HG03175 (cell line): Measurements from ENCODE around the gene HEXIM1.

Experiments
- ATAC-seq: cut with Tn5 transposase; IDR thresholded peaks from one replicate; pipeline ENCODE4 v1.9.1; 2021; ENCODE audit warnings: mild to moderate bottlenecking, moderate library complexity; ENCODE audit not compliant: unreplicated experiment

The HEXIM1 gene

GRCh38 chr17:45148183-45149036 lies at the start of gene HEXIM1:
Gene HEXIM1 (plus strand): TSS chr17:45148475. CDS start chr17:45149191, 716 bp downstream.
- peak; percentile 75 for ATAC-seq

GRCh38 chr17:45098869-45099616 lies 49.2 kb upstream of the HEXIM1 start:
- ATAC-seq, result no peak

GRCh38 chr17:45101546-45101882 lies 46.8 kb upstream of the HEXIM1 start:
- ATAC-seq, result no peak

- no peak for ATAC-seq
Observed at GRCh38 chr17:45101883-45102811, 46.1 kb upstream of the HEXIM1 start.

- ATAC-seq, result no peak
Observed at GRCh38 chr17:45102856-45103255, 45.4 kb upstream of the HEXIM1 start.

GRCh38 chr17:45103269-45103795 lies 44.9 kb upstream of the HEXIM1 start:
- ATAC-seq, result no peak

GRCh38 chr17:45104029-45104428 lies 44.2 kb upstream of the HEXIM1 start:
- ATAC-seq, result no peak

- ATAC-seq, result no peak
Observed at GRCh38 chr17:45104497-45104896, 43.8 kb upstream of the HEXIM1 start.

GRCh38 chr17:45104907-45105624 lies 43.2 kb upstream of the HEXIM1 start:
- ATAC-seq, result no peak

- no peak for ATAC-seq
Observed at GRCh38 chr17:45106096-45106495, 42.2 kb upstream of the HEXIM1 start.

- ATAC-seq, result no peak
Observed at GRCh38 chr17:45106582-45106981, 41.7 kb upstream of the HEXIM1 start.

- ATAC-seq, result no peak
Observed at GRCh38 chr17:45107293-45108010, 40.8 kb upstream of the HEXIM1 start.

GRCh38 chr17:45108051-45108450 lies 40.2 kb upstream of the HEXIM1 start:
- ATAC-seq, result no peak

- no peak for ATAC-seq
Observed at GRCh38 chr17:45108595-45109521, 39.4 kb upstream of the HEXIM1 start.

GRCh38 chr17:45110676-45111611 lies 37.3 kb upstream of the HEXIM1 start:
- no peak for ATAC-seq

GRCh38 chr17:45111850-45112249 lies 36.4 kb upstream of the HEXIM1 start:
- no peak for ATAC-seq
